KOPT-K1 (cell line): ENCODE results near the gene S1PR3.

Experiments used
- H3K27ac ChIP-seq: fragments of 200-600 bp; sonication (generic); 2 replicates; pipeline ENCODE4 v1.5.1; 2016; ENCODE audit warnings: antibody characterized with exemption, mild to moderate bottlenecking, low read depth, low read length; ENCODE audit not compliant: poor library complexity, severe bottlenecking
- H3K36me3 ChIP-seq: fragments of 200-600 bp; sonication (generic); 2 replicates; pipeline ENCODE4 v1.5.1; 2017; ENCODE audit warnings: antibody characterized with exemption, mild to moderate bottlenecking, low read length, moderate library complexity; ENCODE audit not compliant: insufficient read depth
- H3K9me3 ChIP-seq: fragments of 200-600 bp; sonication (generic); 2 replicates; pipeline ENCODE4 v1.5.1; 2017; ENCODE audit warnings: antibody characterized with exemption, low read length, mild to moderate bottlenecking; ENCODE audit not compliant: insufficient read depth, poor library complexity, severe bottlenecking

The S1PR3 gene

DNA sequence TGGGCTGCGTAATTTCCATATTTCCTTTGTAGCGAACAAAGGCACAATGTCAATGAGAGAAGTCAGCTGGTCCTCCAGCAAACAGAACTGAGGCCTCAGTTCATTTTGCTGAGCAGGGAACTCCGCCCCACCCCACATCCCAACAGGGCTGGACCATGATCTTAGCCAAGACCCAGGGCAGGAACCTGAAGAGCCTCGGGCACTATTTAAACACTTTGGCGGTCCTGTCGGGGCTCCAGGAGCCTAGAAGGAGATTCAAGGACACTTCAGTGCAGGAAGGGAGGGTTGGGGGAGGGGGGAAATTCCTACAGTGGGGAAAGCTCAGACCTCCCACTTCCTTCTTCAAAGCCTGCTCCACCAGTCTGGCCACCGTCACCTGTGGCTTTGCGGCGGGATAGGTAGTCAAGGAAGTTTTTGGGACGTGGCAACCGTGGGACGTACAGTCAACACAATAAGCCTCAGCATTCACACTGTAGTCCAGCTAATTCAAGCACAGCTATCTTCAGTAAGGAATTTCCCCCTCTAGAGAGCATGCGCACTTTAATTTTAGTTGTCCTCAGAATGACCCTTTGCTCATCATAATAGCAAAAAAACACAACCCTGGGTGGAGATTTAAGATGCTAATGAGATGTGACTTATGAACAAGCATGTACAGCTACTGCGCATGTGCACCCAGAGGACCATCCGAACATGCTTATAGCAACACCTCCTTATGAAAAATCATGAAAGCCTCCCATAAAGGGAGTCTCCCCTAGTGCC, 30.9 kb downstream of the S1PR3 start:
- Histone ChIP-seq H3K9me3 (no peaks in the 10 kb centered on the region), H3K27ac (no peak overlapping the region), H3K36me3 (no peaks in the 10 kb centered on the region)

DNA sequence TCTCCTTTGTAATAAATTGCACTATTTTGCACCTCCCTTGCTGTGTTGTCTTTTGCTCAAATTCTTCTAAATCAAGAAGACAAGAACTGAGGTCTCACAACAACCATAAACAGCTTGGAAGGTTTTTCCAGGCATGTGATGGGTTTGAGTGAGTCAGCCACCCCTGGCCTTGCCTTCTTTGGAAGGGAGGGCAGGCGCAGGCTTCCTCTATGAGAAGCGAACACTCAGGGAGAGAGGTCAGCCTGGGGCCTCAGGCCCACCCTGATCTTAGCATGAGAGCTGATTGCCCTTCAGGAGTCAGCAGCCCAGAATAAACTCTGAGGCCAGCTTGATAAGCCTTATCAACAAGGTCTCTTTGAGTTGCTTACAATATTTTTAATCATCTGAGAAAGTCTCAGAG, 31.6 kb downstream of the S1PR3 start:
- no peaks in the 10 kb centered on the region for H3K36me3 ChIP-seq
- no peak overlapping the region for H3K27ac ChIP-seq
- no peaks in the 10 kb centered on the region for H3K9me3 ChIP-seq

DNA sequence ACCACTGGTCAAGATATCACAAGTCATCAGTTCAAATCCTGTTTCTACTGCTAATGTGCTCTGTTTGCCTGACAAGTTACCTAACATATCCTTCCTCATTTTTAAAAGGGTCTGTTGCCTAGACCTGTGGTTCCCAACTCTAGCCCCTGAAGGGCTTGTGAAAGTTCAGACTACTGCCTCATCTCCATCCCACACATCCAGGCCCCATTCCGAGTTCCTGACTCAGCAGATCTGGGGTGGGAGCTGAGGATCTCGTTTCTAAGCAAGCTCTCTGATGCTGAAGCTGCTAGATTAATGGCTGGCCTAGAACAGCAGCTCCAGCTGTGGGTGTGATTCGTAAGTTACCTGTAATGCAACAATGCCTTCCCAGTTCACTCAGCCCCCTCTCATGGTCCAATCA, 32.5 kb downstream of the S1PR3 start:
- H3K9me3 ChIP-seq, result no peaks in the 10 kb centered on the region
- H3K36me3 ChIP-seq, result no peaks in the 10 kb centered on the region

DNA sequence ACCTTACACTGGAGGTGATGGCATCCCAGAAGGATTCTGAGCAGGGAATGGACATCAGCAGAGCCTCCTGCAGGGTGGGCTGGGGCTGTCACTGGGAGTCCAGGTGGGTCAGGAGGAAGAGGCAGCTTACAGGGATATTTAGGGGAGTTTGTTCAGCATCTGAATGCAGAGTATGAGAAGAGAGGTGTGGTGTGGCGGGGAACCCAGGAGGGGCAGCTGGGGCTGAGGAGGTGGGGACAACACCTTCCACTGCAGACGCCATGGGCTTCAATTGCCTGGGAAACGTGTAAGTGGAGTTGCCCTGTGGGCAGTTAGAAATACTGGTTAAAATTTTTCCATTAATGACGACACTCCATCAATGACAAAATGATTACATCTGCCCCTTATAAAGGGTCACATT, 33.5 kb downstream of the S1PR3 start:
- H3K36me3 ChIP-seq, result no peaks in the 10 kb centered on the region
- H3K9me3 ChIP-seq, result peaks cover 4% of the 10 kb centered on the region
- H3K27ac ChIP-seq, result no peak overlapping the region

More for the DNA sequence above, 32.5 kb downstream of the S1PR3 start:
- no peak overlapping the region for H3K27ac ChIP-seq

DNA sequence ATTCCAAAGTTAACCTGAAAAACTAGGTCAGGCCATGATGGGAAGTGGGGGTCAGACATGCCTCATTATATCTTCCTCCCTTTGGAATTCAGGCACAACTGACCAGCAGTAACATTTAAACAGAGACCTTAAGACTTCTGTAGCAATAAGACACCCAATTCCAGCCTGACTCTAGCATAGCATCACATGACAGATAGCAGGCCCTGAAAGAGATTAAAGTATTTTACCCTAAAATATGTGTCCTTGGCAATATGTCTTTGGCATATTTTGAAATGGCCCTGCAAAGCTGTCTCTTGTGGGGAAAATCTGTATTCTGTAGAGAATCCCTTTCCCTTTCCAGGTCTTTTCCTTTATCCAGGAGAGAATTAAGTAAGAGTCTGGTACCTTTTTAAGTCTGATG, 34.3 kb downstream of the S1PR3 start:
- Histone ChIP-seq H3K9me3 (peaks cover 13% of the 10 kb centered on the region), H3K36me3 (no peaks in the 10 kb centered on the region), H3K27ac (no peak overlapping the region)

DNA sequence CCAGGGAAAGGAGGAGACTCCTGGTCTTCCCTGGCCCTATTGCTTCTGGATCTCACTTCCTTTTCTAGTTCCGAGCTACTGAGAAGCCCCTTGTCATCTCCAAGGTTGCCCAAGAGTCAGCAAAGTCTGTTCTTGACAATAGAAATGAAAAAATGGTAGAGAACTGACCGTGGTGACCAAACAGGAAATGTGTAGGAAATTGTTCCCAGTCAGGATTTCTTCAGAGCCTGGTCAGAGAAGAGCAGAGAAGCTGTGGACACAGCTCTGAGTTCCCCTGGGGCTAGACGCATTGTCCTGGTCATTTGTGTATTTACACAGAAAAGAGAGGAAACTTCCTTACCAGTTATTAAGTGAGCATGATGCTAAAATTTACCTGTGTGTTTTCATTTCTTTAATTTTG, 35.6 kb downstream of the S1PR3 start:
- Histone ChIP-seq H3K9me3 (peaks cover 18% of the 10 kb centered on the region), H3K36me3 (no peaks in the 10 kb centered on the region), H3K27ac (no peak overlapping the region)

DNA sequence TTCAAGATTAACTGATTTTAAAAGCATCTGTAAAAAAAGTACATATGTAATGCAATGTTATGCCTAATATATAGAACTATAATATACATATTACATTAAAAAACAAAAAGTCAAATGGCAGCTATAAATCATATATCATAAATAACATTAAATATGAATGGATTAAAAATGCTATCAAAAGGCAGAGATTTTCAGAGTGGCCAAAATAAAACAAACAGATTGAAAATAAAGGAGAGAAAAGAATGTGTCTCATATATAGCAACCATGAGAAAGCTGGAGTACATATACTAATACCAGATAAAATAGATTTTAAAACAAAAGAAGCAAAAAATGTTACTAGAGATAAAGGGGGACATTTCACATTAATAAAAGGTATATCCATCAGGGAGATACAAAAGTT, 38.5 kb downstream of the S1PR3 start:
- Histone ChIP-seq H3K36me3 (no peaks in the 10 kb centered on the region), H3K9me3 (peaks cover 18% of the 10 kb centered on the region), H3K27ac (no peak overlapping the region)

DNA sequence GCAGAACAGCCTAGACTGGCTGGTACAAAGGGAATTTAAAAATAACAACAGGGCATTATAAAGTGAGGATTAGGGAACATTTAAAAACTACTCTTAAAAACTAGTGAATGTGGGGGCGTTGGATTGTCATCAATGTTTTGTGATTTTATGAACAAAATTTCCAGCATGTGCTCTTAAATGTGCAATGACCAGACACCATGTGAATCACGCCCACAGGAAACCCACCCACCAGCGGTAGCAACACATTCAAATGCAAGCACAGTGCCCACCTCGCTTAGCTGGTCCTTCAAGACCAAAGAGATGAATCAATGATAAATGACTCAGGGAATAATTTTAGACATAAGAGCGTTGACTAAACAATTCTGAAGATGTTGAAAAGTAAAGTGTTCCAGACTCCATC, 40.9 kb downstream of the S1PR3 start:
- peaks cover 18% of the 10 kb centered on the region for H3K9me3 ChIP-seq
- H3K27ac ChIP-seq, result no peak overlapping the region
- no peaks in the 10 kb centered on the region for H3K36me3 ChIP-seq

DNA sequence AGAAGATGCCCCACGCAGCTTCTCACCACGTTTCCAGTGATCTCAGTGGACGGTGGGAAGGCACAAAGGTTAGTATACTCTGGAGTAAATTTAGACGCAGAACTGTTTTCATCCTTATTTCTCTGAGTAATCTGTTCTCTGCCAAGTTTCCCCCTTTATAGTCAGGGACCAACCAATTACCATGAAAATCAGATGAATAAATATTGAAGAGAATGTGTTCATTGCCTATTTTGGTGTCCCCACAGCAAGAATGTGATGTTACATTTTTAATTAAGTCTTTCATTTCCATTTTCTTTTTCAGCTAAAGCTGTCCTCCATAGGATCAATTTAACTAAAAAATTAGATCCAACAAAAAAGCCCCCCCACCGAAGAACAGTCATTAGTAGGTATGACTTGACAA, 41.4 kb downstream of the S1PR3 start:
- H3K36me3 ChIP-seq, result no peaks in the 10 kb centered on the region

DNA sequence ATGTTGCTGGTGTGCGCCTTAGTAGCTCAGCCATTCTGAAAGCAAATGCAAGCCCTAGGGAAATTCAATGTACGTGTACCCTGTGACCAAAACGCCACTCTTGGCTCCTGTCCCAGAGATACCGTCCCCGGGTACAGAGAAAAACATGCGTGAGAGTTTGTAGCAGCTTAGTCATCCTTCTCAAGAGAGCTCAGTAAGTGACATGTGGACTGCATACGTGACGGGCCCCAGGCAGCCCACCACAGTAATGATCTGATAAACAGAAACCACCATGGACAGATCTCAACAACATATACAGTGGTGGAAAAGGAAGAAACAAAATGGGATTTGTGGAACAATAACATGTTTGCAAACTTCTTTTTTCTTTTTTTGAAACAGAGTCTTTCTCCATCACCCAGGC, 45.1 kb downstream of the S1PR3 start:
- H3K36me3 ChIP-seq, result no peaks in the 10 kb centered on the region
- H3K27ac ChIP-seq, result no peak overlapping the region
- no peaks in the 10 kb centered on the region for H3K9me3 ChIP-seq

More for the DNA sequence above, 41.4 kb downstream of the S1PR3 start:
- Histone ChIP-seq H3K9me3 (peaks cover 18% of the 10 kb centered on the region), H3K27ac (no peak overlapping the region)

DNA sequence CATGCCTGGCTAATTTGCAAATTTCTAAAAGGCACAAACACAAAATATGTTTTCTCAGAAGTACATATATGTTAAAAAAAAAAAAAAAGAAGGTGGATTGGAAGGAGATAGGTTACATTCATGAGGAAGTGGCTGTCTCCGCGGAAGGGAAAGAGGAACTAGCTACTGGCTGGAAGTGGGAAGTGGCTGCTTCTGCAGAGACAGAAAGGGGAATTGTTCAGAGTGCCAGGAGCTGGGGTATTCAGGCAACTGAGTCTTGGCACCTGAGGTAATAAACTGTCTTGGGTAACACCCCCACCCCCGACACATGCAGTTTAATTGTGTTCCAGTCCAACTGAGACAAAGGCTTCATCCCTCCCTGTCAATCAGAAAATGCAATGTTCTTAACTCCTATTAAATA, 45.6 kb downstream of the S1PR3 start:
- Histone ChIP-seq H3K9me3 (no peaks in the 10 kb centered on the region), H3K36me3 (no peaks in the 10 kb centered on the region), H3K27ac (no peak overlapping the region)

DNA sequence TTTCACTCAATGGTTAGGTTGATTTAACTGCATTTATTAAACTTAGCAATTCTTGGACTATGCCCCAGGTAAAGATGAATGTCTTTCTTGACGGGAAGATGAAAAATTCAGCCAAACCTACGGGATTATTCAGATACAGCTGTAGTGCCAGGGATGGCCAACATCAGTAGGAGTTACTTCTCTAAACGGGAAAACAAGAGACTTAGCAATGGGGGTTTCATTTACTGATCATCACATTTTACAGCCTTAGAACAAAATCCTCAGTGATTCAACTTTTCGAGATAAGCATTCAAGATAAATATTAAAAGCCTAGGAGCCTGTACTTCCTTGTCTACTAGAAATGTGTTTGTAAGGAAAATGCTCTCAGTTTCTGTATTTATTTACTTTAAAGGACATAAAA, 46.1 kb downstream of the S1PR3 start:
- Histone ChIP-seq H3K36me3 (no peaks in the 10 kb centered on the region), H3K9me3 (no peaks in the 10 kb centered on the region), H3K27ac (no peak overlapping the region)

DNA sequence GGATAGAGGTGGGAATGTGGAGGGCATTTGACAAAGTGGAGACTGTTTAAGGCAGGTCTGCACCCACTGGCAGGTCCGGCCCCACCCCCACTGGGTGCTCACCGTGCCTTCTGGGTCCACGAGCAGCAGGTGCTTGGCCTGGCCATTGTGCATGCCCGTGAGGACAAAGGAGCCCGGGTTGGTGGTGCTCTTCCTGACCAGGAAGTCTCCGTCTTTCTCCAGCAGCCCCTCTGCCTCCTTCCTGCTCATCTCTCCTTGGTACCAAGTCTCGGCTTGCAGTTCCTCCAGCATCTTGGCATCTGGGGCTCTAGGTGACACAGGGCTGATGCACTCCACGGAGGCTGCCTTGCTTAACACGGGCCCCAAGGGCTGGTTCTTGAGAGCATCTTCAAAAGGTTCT, 46.6 kb downstream of the S1PR3 start:
- H3K36me3 ChIP-seq, result no peaks in the 10 kb centered on the region
- no peak overlapping the region for H3K27ac ChIP-seq
- H3K9me3 ChIP-seq, result no peaks in the 10 kb centered on the region

DNA sequence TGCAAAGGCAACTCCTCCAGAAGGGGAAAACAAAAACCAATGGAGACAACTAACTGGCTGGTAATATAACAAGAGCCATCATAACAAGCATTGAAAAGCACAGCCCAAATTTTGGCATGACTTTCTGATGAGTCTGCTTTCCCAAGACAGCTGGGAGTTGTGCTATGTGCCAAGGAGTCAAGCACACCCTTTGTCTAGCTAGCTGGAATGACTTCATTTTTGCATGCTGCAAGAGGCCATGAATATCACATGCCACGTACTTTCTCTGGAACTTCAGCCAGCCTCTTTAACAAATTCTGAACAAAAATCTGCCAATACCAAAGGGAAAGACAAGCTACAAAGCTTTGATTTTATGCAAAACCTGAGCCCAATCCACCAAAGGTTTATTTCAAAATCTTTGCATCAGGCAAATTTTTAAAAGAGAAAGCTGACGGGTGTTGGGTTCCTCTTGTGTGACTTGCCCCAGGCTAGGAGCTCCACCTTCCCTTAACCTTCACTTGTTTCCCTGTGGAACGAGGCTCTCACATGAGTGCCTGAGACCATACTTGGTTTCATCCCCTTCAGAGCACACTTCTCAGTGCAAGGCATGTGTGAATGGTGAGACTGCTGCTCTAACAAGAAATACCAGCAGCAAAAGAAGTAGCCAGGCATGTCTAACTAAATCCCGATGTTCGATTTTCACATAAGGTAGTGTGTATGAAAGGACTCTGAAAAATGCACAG, 47.3 kb downstream of the S1PR3 start:
- Histone ChIP-seq H3K36me3 (no peaks in the 10 kb centered on the region), H3K27ac (no peak overlapping the region), H3K9me3 (no peaks in the 10 kb centered on the region)

DNA sequence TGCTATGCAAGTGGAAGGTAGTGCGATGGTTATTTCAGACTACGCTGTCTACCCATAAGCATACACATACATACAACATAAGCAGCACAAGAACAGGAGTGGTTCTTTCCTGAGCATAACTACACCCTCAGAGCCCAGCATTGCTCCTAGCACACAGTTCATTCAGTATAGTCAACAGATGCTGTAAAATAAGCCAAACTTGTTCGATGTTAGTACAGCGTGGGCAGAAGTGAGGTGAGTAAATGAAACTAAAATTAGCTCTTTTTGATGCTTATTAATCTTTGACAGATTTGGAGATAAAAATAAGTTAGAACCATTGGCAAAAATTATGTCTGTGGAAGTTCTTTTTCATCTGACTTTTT, 47.8 kb downstream of the S1PR3 start:
- Histone ChIP-seq H3K36me3 (no peaks in the 10 kb centered on the region), H3K27ac (no peak overlapping the region), H3K9me3 (no peaks in the 10 kb centered on the region)

DNA sequence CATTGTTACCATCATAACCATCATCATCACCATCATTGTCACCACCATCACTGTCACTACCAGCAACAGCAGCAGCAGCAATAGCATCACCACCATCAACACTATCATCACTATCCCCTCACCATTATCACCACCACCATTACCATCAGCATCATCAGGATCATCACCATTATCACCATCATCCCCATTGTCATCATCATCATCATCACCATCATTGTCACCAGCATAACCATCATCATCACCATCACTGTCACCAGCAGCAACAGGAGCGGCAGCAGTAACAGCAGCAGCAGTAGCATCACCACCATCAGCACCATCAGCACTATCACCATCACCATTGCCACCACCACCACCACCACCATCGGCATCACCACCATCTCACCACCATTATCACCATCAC, 48.4 kb downstream of the S1PR3 start:
- Histone ChIP-seq H3K36me3 (no peaks in the 10 kb centered on the region), H3K27ac (no peak overlapping the region), H3K9me3 (no peaks in the 10 kb centered on the region)
